WTC11 (cell line): ENCODE results near the gene AJAP1. TPM values are rescaled to one million over a fixed set of nuclear protein-coding genes. Genes with fewer than 3 reads are reported as not detected.

ENCODE experiments used
- ATAC-seq: fragments of 200-7000 bp; cut with Tn5 transposase; 2 replicates; pipeline ENCODE4 v1.10.0; 2021; ENCODE audit warnings: mild to moderate bottlenecking, moderate library complexity
- CTCF ChIA-PET: fragments of 300-600 bp; sonication (Branson Sonifier 250); formaldehyde crosslinking; loops from one replicate; lab custom pipeline; 2021; ENCODE audit warnings: antibody characterized with exemption; lab: Charles Lee
- POLR2A ChIA-PET: fragments of 350-600 bp; sonication (Branson Sonifier 250); formaldehyde crosslinking; loops from one replicate; lab custom pipeline; 2021; ENCODE audit warnings: antibody characterized with exemption; lab: Charles Lee
- DNase-seq: peaks from one replicate; pipeline ENCODE4 v3.0.0; 2021; ENCODE audit warnings: low spot score
- H3K27ac Mint-ChIP-seq: 2 replicates; pipeline ENCODE4 v1.8.0; 2021; ENCODE audit warnings: mixed read lengths
- H3K27me3 Mint-ChIP-seq: 2 replicates; pipeline ENCODE4 v1.8.0; 2021; ENCODE audit warnings: low read depth, mild to moderate bottlenecking, moderate library complexity, mixed read lengths
- H3K36me3 Mint-ChIP-seq: 2 replicates; pipeline ENCODE4 v1.8.0; 2021; ENCODE audit warnings: mixed read lengths
- H3K4me1 Mint-ChIP-seq: 2 replicates; pipeline ENCODE4 v1.8.0; 2022; ENCODE audit warnings: mixed read lengths
- H3K4me3 Mint-ChIP-seq: 2 replicates; pipeline ENCODE4 v1.8.0; 2021; ENCODE audit warnings: mild to moderate bottlenecking, moderate library complexity, mixed read lengths
- H3K9me3 Mint-ChIP-seq: 2 replicates; pipeline ENCODE4 v1.8.0; 2021; ENCODE audit warnings: mixed read lengths
- AFF4 ChIP-seq: sonication (generic); formaldehyde crosslinking; IDR thresholded peaks from 2 replicates; pipeline ENCODE4 v1.8.1; 2023; ENCODE audit warnings: mild to moderate bottlenecking, missing genetic modification reagents, borderline replicate concordance
- AR ChIP-seq: fragments of 250-450 bp; sonication (Bioruptor Pico); IDR thresholded peaks from 2 replicates; pipeline ENCODE4 v1.9.0; 2021; ENCODE audit warnings: mild to moderate bottlenecking
- ATF6 ChIP-seq: sonication (generic); formaldehyde crosslinking; IDR thresholded peaks from 2 replicates; pipeline ENCODE4 v1.8.1; 2023; ENCODE audit warnings: mild to moderate bottlenecking, missing genetic modification reagents
- CDX4 ChIP-seq: fragments of 250-450 bp; sonication (Bioruptor Pico); IDR thresholded peaks from 2 replicates; pipeline ENCODE4 v1.9.0; 2021; ENCODE audit warnings: moderate library complexity, mild to moderate bottlenecking, inconsistent platforms, borderline replicate concordance
- E2F1 ChIP-seq: sonication (generic); formaldehyde crosslinking; IDR thresholded peaks from 2 replicates; pipeline ENCODE4 v1.8.0; 2022; ENCODE audit warnings: mild to moderate bottlenecking, missing genetic modification reagents
- ERG ChIP-seq: fragments of 250-450 bp; sonication (Bioruptor Pico); IDR thresholded peaks from 2 replicates; pipeline ENCODE4 v1.8.0; 2021; ENCODE audit warnings: mild to moderate bottlenecking
- ESRRA ChIP-seq: sonication (generic); formaldehyde crosslinking; IDR thresholded peaks from 2 replicates; pipeline ENCODE4 v1.8.1; 2022; ENCODE audit warnings: mild to moderate bottlenecking, missing genetic modification reagents, borderline replicate concordance
- FOXP4 ChIP-seq: sonication (generic); formaldehyde crosslinking; IDR thresholded peaks from 2 replicates; pipeline ENCODE4 v1.8.0; 2022; ENCODE audit warnings: mild to moderate bottlenecking, missing genetic modification reagents
- GTF2I ChIP-seq: fragments of 250-450 bp; sonication (Bioruptor Pico); conservative IDR thresholded peaks from 2 replicates; pipeline ENCODE4 v1.4.0; 2021; ENCODE audit warnings: mild to moderate bottlenecking
- JUN ChIP-seq: sonication (generic); formaldehyde crosslinking; IDR thresholded peaks from 2 replicates; pipeline ENCODE4 v1.8.0; 2023; ENCODE audit warnings: mild to moderate bottlenecking, missing genetic modification reagents
- NR2C2 ChIP-seq: sonication (generic); formaldehyde crosslinking; IDR thresholded peaks from 2 replicates; pipeline ENCODE4 v1.8.0; 2022; ENCODE audit warnings: mild to moderate bottlenecking, missing genetic modification reagents
- NR3C1 ChIP-seq: sonication (generic); formaldehyde crosslinking; conservative IDR thresholded peaks from 2 replicates; pipeline ENCODE4 v1.8.1; 2023; ENCODE audit warnings: low read depth, mild to moderate bottlenecking, missing genetic modification reagents
- PREB ChIP-seq: sonication (generic); formaldehyde crosslinking; IDR thresholded peaks from 2 replicates; pipeline ENCODE4 v1.8.1; 2022; ENCODE audit warnings: mild to moderate bottlenecking, missing genetic modification reagents, moderate library complexity, borderline replicate concordance
- PRRX2 ChIP-seq: fragments of 250-450 bp; sonication (Bioruptor Pico); IDR thresholded peaks from 2 replicates; pipeline ENCODE4 v1.8.0; 2021; ENCODE audit warnings: mild to moderate bottlenecking
- SMAD4 ChIP-seq: sonication (generic); formaldehyde crosslinking; IDR thresholded peaks from 2 replicates; pipeline ENCODE4 v1.8.0; 2022; ENCODE audit warnings: mild to moderate bottlenecking, missing genetic modification reagents
- ZBTB21 ChIP-seq: sonication (generic); formaldehyde crosslinking; IDR thresholded peaks from 2 replicates; pipeline ENCODE4 v1.8.1; 2023; ENCODE audit warnings: mild to moderate bottlenecking, missing genetic modification reagents, borderline replicate concordance
- ZNF121 ChIP-seq: sonication (generic); formaldehyde crosslinking; IDR thresholded peaks from 2 replicates; pipeline ENCODE4 v1.8.0; 2023; ENCODE audit warnings: missing genetic modification reagents
- ZNF138 ChIP-seq: sonication (generic); formaldehyde crosslinking; conservative IDR thresholded peaks from 2 replicates; pipeline ENCODE4 v1.8.1; 2022; ENCODE audit warnings: mild to moderate bottlenecking, moderate library complexity, missing genetic modification reagents
- ZNF263 ChIP-seq: sonication (generic); formaldehyde crosslinking; IDR thresholded peaks from 2 replicates; pipeline ENCODE4 v1.8.1; 2022; ENCODE audit warnings: low read depth, mild to moderate bottlenecking, moderate library complexity, missing genetic modification reagents
- ZNF671 ChIP-seq: fragments of 250-450 bp; sonication (Bioruptor Pico); IDR thresholded peaks from 2 replicates; pipeline ENCODE4 v1.8.0; 2021; ENCODE audit warnings: mild to moderate bottlenecking
- total RNA-seq: library from RNA; stranded (reverse); gene quantifications from 3 replicates; pipeline ENCODE4 v1.2.3, GENCODE V29; 2021

Gene AJAP1
- total RNA-seq, 1 experiment from 2014 or later, result 2.1 TPM

- ChIA-PET CTCF (interaction anchor here (1.0 kb wide), 1 partner anchor 968 kb away, joined by 3 read pairs; no protein-coding TSS in a partner anchor), POLR2A (no interaction called here)
- TF ChIP-seq FOXP4 (CRISPR knock-in tag) (no peak), ZNF138 (CRISPR knock-in tag) (no peak), PRRX2 (no peak), SMAD4 (CRISPR knock-in tag) (no peak), JUN (CRISPR knock-in tag) (no peak), ZBTB21 (CRISPR knock-in tag) (no peak), PREB (CRISPR knock-in tag) (no peak), ZNF263 (CRISPR knock-in tag) (no peak), ATF6 (CRISPR knock-in tag) (no peak), GTF2I (CRISPR knock-in tag) (no peak), ZNF671 (CRISPR knock-in tag) (no peak), ESRRA (CRISPR knock-in tag) (no peak), NR3C1 (CRISPR knock-in tag) (no peak), CDX4 (CRISPR knock-in tag) (no peak), ERG (CRISPR knock-in tag) (no peak), E2F1 (CRISPR knock-in tag) (no peak), NR2C2 (CRISPR knock-in tag) (no peak), ZNF121 (no peak)
Observed at GRCh38 chr1:4778056-4778455, 123.6 kb downstream of the AJAP1 start.

GRCh38 chr1:4781646-4782045 is 127.2 kb downstream of the AJAP1 start:
- DNase-seq, result no peak
- Mint-ChIP-seq H3K27me3 (peaks cover 5% of the 10 kb centered on the region; the same call in 1 of the 2 replicates), H3K27ac (no peak overlapping the region), H3K36me3 (peaks cover 71% of the 10 kb centered on the region), H3K4me1 (no peaks in the 10 kb centered on the region), H3K9me3 (peaks cover 51% of the 10 kb centered on the region), H3K4me3 (no peak overlapping the region)
- ChIA-PET POLR2A (no interaction called here), CTCF (no interaction called here)
- ATAC-seq, result no peak
- TF ChIP-seq AR, result no peak
- TF ChIP-seq AFF4 (CRISPR knock-in tag), result no peak

More at GRCh38 chr1:4778056-4778455, 123.6 kb downstream of the AJAP1 start:
- no peaks in the 10 kb centered on the region for H3K4me1 Mint-ChIP-seq
- no peak overlapping the region for H3K4me3 Mint-ChIP-seq
- no peak for DNase-seq
- no peak for ATAC-seq
- peaks cover 8% of the 10 kb centered on the region; the same call in 1 of the 2 replicates for H3K27me3 Mint-ChIP-seq
- H3K27ac Mint-ChIP-seq, result no peak overlapping the region
- peaks cover 43% of the 10 kb centered on the region for H3K9me3 Mint-ChIP-seq
- H3K36me3 Mint-ChIP-seq, result peaks cover 72% of the 10 kb centered on the region
